Measurements from ENCODE around the gene KRTAP1-5. TPM values are rescaled to one million over a fixed set of nuclear protein-coding genes. Genes with fewer than 3 reads are reported as not detected.
"Not testable (repeated sequence)": the region's sequence is repeated elsewhere in the genome, so short reads cannot be mapped to it uniquely, and the experiment has no call there.

The KRTAP1-5 gene
- total and polyA plus RNA-seq, 2 experiments from 2014 or later: not detected

- no peak overlapping the region for H2AFZ ChIP-seq
- no peak overlapping the region for H3K27ac Mint-ChIP-seq
- no peak overlapping the region for H3K4me3 ChIP-seq
- TF ChIP-seq POLR2AphosphoS5 (IDR thresholded peaks at IDR 0.05; ENCODE audit: low read depth) (no peak), ZNF331 (CRISPR knock-in tag; IDR thresholded peaks at IDR 0.05; ENCODE audit: low read depth) (no peak), ZNF114 (CRISPR knock-in tag; IDR thresholded peaks at IDR 0.05) (no peak), JUNB (IDR thresholded peaks at IDR 0.05; ENCODE audit: unreplicated experiment) (no peak), EZH2 (IDR thresholded peaks at IDR 0.05; ENCODE audit: low read depth, unreplicated experiment) (no peak), STAT1 (IDR thresholded peaks at IDR 0.05; ENCODE audit: unreplicated experiment) (no peak), NANOG (IDR thresholded peaks at IDR 0.05; ENCODE audit: borderline replicate concordance) (no peak), CREB1 (CRISPR knock-in tag; IDR thresholded peaks at IDR 0.05; ENCODE audit: low read depth) (no peak), EZH2phosphoT487 (IDR thresholded peaks at IDR 0.05; ENCODE audit: unreplicated experiment) (no peak)
- TF ChIP-seq, protein P1, sequence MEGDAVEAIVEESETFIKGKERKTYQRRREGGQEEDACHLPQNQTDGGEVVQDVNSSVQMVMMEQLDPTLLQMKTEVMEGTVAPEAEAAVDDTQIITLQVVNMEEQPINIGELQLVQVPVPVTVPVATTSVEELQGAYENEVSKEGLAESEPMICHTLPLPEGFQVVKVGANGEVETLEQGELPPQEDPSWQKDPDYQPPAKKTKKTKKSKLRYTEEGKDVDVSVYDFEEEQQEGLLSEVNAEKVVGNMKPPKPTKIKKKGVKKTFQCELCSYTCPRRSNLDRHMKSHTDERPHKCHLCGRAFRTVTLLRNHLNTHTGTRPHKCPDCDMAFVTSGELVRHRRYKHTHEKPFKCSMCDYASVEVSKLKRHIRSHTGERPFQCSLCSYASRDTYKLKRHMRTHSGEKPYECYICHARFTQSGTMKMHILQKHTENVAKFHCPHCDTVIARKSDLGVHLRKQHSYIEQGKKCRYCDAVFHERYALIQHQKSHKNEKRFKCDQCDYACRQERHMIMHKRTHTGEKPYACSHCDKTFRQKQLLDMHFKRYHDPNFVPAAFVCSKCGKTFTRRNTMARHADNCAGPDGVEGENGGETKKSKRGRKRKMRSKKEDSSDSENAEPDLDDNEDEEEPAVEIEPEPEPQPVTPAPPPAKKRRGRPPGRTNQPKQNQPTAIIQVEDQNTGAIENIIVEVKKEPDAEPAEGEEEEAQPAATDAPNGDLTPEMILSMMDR (conservative IDR thresholded peaks at IDR 0.05; ENCODE audit: low read depth in 2 of 2): no peak
- TF ChIP-seq, protein P2, sequence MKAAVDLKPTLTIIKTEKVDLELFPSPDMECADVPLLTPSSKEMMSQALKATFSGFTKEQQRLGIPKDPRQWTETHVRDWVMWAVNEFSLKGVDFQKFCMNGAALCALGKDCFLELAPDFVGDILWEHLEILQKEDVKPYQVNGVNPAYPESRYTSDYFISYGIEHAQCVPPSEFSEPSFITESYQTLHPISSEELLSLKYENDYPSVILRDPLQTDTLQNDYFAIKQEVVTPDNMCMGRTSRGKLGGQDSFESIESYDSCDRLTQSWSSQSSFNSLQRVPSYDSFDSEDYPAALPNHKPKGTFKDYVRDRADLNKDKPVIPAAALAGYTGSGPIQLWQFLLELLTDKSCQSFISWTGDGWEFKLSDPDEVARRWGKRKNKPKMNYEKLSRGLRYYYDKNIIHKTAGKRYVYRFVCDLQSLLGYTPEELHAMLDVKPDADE (IDR thresholded peaks at IDR 0.05): no peak
- TF ChIP-seq, protein P3, sequence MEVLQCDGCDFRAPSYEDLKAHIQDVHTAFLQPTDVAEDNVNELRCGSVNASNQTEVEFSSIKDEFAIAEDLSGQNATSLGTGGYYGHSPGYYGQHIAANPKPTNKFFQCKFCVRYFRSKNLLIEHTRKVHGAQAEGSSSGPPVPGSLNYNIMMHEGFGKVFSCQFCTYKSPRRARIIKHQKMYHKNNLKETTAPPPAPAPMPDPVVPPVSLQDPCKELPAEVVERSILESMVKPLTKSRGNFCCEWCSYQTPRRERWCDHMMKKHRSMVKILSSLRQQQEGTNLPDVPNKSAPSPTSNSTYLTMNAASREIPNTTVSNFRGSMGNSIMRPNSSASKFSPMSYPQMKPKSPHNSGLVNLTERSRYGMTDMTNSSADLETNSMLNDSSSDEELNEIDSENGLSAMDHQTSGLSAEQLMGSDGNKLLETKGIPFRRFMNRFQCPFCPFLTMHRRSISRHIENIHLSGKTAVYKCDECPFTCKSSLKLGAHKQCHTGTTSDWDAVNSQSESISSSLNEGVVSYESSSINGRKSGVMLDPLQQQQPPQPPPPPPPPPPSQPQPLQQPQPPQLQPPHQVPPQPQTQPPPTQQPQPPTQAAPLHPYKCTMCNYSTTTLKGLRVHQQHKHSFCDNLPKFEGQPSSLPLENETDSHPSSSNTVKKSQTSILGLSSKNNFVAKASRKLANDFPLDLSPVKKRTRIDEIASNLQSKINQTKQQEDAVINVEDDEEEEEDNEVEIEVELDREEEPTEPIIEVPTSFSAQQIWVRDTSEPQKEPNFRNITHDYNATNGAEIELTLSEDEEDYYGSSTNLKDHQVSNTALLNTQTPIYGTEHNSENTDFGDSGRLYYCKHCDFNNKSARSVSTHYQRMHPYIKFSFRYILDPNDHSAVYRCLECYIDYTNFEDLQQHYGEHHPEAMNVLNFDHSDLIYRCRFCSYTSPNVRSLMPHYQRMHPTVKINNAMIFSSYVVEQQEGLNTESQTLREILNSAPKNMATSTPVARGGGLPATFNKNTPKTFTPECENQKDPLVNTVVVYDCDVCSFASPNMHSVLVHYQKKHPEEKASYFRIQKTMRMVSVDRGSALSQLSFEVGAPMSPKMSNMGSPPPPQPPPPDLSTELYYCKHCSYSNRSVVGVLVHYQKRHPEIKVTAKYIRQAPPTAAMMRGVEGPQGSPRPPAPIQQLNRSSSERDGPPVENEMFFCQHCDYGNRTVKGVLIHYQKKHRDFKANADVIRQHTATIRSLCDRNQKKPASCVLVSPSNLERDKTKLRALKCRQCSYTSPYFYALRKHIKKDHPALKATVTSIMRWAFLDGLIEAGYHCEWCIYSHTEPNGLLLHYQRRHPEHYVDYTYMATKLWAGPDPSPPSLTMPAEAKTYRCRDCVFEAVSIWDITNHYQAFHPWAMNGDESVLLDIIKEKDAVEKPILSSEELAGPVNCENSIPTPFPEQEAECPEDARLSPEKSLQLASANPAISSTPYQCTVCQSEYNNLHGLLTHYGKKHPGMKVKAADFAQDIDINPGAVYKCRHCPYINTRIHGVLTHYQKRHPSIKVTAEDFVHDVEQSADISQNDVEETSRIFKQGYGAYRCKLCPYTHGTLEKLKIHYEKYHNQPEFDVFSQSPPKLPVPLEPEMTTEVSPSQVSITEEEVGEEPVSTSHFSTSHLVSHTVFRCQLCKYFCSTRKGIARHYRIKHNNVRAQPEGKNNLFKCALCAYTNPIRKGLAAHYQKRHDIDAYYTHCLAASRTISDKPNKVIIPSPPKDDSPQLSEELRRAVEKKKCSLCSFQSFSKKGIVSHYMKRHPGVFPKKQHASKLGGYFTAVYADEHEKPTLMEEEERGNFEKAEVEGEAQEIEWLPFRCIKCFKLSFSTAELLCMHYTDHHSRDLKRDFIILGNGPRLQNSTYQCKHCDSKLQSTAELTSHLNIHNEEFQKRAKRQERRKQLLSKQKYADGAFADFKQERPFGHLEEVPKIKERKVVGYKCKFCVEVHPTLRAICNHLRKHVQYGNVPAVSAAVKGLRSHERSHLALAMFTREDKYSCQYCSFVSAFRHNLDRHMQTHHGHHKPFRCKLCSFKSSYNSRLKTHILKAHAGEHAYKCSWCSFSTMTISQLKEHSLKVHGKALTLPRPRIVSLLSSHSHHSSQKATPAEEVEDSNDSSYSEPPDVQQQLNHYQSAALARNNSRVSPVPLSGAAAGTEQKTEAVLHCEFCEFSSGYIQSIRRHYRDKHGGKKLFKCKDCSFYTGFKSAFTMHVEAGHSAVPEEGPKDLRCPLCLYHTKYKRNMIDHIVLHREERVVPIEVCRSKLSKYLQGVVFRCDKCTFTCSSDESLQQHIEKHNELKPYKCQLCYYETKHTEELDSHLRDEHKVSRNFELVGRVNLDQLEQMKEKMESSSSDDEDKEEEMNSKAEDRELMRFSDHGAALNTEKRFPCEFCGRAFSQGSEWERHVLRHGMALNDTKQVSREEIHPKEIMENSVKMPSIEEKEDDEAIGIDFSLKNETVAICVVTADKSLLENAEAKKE (CRISPR knock-in tag; IDR thresholded peaks at IDR 0.05): no peak
- H3K4me3 Mint-ChIP-seq: no peak overlapping the region
- no peaks in the 10 kb centered on the region for H3K9me3 Mint-ChIP-seq
- no peaks in the 10 kb centered on the region for H3K79me2 ChIP-seq (replicated peaks; ENCODE audit: insufficient read depth)
- no peaks in the 10 kb centered on the region for H3F3A ChIP-seq (replicated peaks; ENCODE audit: low read depth)
- no peak overlapping the region for H3K4me2 ChIP-seq
- no peaks in the 10 kb centered on the region for H3K27me3 Mint-ChIP-seq (ENCODE audit: insufficient read depth, low read depth, poor library complexity)
- no peaks in the 10 kb centered on the region for H3K36me3 ChIP-seq (ENCODE audit: insufficient read depth)
- H3K9me2 ChIP-seq (ENCODE audit: insufficient read depth): no peaks in the 10 kb centered on the region
- no peak for ATAC-seq
- H3K4me1 ChIP-seq (ENCODE audit: insufficient read depth): no peaks in the 10 kb centered on the region
- no peak for DNase-seq (ENCODE audit: low spot score)
- H3K27ac ChIP-seq (ENCODE audit: low read depth): no peak overlapping the region
- no peaks in the 10 kb centered on the region for H4K20me1 ChIP-seq (replicated peaks; ENCODE audit: insufficient read depth)
- H3K36me3 Mint-ChIP-seq (ENCODE audit: low read depth): no peaks in the 10 kb centered on the region
- H3K4me1 Mint-ChIP-seq: no peaks in the 10 kb centered on the region
- no peaks in the 10 kb centered on the region for H3K27me3 ChIP-seq (ENCODE audit: insufficient read depth)
Observed at GRCh38 chr17:41001795-41002194, 25.2 kb downstream of the KRTAP1-5 start.

DNA sequence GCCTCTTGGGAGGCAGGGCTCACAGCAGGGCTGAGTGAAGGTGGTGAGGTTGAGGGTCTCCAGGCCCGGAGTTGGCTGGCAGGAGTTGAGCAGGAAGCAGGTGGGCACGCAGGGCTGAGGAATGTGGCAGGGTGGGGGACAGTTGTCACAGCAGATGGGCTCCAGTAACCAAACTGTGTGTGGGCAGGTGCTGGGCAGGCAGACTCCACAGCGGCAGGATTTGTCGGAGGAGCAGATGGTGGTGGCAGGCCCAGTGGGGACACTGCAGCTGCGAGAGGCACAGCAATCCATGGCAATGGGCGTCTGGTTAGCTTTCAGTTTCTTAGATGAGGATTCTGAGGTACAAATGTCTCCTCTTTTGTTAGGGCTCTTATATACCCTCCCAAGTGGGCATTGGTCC lies 27.4 kb downstream of the KRTAP1-5 start, which contains the start of gene KRTAP3-2:
Gene KRTAP3-2, minus strand, starts transcription at position 344 of the 400 bp plus-strand sequence. Its CDS starts 53 bp downstream, at position 291.
- H3K4me3 ChIP-seq; H3K36me3 ChIP-seq (ENCODE audit: insufficient read depth); H3K4me3 Mint-ChIP-seq; H3K4me1 ChIP-seq (ENCODE audit: insufficient read depth); H3K27ac ChIP-seq (ENCODE audit: low read depth); H4K20me1 ChIP-seq (replicated peaks; ENCODE audit: insufficient read depth); H2AFZ ChIP-seq; H3K36me3 Mint-ChIP-seq (ENCODE audit: low read depth); ATAC-seq; H3K9me2 ChIP-seq (ENCODE audit: insufficient read depth); H3F3A ChIP-seq (replicated peaks; ENCODE audit: low read depth); DNase-seq (ENCODE audit: low spot score); H3K9me3 Mint-ChIP-seq; H3K27ac Mint-ChIP-seq; H3K4me2 ChIP-seq; H3K4me1 Mint-ChIP-seq; H3K79me2 ChIP-seq (replicated peaks; ENCODE audit: insufficient read depth); H3K27me3 Mint-ChIP-seq (ENCODE audit: insufficient read depth, low read depth, poor library complexity); H3K27me3 ChIP-seq (ENCODE audit: insufficient read depth): not testable (repeated sequence)

All from GM23338 (cell line).